GM19324 (cell line): Measurements from ENCODE around the gene PDE6B.
"Not testable (repeated sequence)": the region's sequence is repeated elsewhere in the genome, so short reads cannot be mapped to it uniquely, and the experiment has no call there.

ENCODE experiments used
- ATAC-seq: cut with Tn5 transposase; IDR thresholded peaks from one replicate; pipeline ENCODE4 v1.9.1; 2021; ENCODE audit warnings: mild to moderate bottlenecking, moderate library complexity; ENCODE audit not compliant: unreplicated experiment, low FRiP score

The PDE6B gene

DNA sequence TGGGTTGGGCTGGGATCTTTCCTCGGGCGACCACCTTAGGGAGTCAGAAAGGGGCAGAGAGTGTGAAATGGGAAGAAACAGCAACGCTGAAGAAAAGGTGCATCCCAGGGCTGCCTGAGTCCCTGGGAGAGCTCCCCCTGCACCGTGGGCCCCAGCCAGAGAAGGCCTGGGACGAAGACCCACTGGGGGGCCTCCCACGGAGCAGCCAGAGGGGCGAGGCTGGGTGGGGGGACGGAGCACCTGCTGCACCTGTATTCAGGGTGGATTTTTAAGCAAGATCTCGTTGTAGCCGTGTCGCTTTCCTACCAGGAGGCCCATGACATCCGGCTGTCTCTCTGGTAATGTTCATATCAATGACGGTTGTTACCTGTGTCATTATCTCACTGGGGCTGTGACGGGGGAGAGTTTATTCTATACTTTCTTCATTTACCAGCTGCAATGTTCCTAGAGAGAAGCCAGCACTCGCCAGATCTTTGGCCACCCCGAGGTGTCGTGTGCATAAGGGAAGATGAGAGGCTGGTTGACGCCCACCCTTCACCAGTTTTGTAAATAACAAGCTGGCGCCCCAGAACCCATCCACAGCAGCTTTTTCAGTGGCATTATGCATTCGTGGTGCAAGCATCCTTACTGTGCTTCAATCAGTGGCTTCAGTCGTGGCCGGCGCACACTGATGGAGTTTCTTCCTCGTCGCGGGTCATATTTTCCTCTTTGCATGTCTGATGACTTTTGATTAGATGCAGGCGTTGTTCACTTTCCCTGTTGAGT is 74.6 kb downstream of the PDE6B start:
- ATAC-seq, result no peak

DNA sequence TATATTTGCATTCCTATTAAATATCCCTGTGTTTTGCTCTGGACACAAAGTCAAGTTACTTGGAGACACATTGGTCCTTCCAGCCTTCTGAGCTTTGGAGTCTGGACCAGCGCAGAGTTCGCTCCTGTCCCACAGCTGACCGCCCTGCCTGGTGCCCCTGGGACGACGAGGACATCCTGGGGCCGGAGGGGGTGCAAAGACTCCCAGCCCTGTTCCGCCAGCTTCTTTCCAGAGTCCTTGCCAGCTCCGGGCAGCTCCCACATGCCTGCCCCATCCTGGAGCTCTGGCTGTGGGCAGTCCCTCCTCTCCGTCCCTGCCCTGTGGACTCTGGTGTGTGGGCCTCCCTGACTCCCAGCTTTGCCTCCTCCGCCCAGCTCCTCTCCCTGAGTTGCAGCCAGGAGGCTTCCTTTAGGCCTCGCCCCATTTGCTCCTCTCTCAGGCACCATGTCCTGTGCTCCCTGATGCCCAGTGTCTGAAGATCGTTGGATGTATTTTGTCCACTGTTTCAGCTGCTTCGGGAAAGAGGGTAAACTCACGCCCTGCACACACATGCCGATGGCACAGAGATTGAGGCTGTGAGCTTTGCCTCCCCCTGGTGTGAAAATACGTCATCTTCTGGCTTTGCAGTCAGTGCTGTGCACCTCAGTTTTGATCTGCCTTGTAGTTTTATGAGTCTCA is 75.4 kb downstream of the PDE6B start:
- ATAC-seq, result no peak

DNA sequence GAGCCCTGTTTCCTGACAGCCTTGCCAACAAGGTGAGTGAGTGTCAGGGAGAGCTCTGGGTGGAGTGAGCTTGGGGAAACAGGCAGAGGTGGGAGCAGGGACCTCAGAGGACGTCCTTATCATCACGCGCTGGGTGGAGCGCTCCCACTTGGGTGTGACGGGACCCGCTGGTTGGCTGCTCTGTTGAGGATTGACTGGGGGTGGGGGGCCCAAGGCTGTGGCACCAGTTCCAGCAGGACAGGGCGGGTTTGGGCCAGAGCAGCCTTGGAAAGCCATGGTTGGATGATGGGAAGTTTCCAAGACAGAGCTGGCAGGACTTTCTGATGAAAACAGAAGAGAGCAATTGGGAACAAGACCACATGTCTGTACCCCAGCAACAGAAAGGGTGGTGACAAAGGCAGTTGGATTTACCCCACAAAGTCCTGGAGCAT is 77.3 kb downstream of the PDE6B start:
- no peak for ATAC-seq

DNA sequence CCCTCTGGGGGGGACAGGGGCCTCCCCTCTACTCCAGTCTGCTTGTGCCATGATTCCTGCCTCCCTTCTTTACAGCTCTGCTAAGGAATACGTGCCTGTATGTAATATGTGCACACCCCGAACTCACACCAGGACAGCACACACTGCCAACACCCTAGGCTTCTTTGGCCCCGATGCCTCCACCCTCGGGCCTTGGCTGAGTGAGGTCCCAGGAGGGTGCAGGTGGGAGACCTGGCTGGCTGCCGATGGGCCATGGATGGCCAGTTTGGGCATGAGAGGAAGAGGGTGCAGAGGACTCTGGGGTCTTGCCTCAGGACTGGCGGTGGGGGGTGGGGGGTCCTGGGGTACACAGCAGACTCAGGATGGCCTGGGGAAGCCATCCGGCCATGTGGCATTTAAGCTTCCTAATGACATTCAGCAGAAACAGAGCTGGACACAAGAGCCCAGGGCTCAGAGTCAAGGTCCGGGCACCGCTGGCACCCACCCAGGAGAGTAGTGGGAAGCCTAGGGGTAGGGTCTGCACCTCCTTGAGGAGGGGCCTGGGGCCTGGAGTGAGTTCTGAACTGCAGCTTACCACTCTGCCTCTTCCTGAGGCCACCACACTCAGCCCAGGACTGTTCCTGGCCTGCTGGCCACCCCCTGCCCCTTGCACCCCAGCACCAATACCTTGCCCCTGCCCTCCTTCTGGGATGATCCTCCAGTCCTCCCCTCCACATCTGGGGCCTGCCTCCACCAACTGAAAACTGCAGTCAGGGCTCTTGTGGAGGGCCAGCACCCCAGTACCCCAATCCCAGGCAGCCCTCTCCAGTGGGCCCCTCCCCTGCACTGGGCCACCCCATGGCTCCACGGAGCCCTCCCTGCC is 78.2 kb downstream of the PDE6B start:
- no peak for ATAC-seq

DNA sequence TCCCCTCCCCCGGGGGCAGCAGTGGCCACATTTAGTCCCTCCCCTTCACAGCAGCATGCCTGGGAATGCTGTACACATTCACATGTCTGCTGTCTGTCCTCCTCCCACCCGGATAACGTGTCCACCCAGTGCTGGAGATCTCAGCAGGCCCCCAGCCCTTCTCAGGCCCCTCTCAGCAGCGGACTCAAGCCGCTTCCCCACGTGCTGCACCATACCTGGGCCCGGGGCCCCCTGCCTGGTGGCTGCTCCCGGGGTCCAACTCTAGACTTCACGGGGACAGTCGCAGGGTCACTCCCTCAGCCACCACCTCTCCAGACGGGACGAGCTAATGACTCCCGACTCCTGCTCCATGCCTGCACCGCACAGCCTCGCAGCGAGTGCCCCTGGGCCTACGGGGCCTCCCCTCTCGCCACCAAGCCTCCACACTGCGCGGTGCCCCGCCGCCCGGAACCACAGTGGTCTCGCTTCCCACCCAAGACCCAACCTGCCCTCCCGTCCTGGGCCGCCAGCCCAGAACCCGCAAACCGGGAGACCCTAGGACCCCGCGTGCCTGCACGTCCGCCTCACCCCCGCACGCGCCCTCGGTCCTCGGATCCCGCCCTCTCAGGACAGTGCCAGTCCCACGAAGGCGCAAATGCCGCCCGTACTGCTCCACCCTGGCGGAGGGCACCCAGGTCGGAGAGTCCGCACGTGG is 79.0 kb downstream of the PDE6B start:
- ATAC-seq, result no peak

DNA sequence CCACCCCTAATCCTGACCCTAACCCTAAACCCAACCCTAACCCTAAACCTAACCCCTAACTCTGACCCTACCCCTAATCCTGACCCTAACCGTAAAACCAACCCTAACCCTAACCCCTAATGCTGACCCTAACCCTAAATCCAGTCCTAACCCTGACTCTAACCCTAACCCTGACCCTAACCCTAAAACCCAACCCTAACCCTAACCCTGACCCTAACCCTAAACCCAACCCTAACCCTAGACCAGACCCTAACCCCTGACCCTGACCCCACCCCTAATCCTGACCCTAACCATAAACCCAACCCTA is 79.6 kb downstream of the PDE6B start:
- no peak for ATAC-seq

DNA sequence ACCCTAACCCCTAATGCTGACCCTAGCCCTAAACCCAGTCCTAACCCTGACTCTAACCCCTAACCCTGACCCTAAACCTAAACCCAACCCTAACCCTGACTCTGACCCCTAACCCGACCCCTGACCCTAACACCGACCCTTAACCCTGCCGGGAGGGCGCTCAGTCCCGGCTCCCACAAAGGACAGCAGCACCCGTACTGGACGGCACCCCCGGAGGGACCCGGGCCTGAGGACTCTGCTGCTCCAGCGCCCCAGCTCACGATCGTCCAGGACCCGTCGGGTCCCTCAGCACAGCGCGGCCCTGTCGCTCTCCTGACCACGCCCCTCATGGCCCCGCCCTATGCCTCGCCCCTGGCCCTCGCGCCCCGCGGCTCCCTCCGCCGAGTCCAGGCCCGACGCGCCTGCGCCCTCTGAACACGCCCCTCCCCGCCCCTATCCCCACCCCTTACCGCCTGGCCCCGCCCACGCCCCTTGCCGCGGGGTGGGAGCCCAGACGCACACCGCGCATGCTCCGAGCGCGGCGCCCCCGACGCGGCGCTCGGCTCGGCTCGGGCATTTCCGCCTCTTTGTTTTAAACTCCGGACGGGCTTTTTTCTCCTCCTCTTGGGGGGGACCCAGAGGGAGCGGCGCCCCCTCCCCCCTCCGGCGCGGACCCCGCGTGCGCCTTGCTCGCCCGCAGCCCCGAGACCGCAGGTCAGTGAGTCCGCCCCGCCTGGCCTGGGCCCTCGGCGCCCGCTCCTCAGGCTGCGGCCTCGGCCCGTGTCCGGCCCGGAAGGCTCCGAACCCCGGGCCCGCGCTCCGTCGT is 80.1 kb downstream of the PDE6B start, which contains the start of gene PCGF3:
PCGF3 (plus strand) TSS at position 555 of the 805 bp plus-strand sequence. CDS start 27,849 bp downstream, outside the sequence.
- ATAC-seq, result peak; percentile 90

DNA sequence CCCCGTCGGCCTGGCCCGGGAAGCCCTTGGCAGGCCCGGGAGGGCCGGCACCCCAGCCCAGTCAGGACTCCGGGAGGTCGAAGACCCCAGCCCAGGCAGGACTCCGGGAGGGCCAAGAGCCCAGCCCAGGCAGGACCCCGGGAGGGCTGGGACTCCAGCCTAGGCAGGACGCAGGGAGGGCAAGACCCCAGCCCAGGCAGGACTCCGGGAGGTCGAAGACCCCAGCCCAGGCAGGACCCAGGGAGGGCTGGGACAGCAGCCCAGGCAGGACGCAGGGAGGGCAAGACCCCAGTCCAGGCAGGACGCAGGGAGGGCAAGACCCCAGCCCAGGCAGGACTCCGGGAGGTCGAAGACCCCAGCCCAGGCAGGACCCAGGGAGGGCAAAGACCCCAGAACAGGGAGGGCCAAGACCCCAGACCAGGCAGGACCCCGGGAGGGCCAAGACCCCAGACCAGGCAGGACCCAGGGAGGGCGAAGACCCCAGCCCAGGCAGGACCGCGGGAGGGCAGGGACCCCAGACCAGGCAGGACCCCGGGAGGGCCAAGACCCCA is 80.8 kb downstream of the PDE6B start:
- ATAC-seq, result not testable (repeated sequence)

DNA sequence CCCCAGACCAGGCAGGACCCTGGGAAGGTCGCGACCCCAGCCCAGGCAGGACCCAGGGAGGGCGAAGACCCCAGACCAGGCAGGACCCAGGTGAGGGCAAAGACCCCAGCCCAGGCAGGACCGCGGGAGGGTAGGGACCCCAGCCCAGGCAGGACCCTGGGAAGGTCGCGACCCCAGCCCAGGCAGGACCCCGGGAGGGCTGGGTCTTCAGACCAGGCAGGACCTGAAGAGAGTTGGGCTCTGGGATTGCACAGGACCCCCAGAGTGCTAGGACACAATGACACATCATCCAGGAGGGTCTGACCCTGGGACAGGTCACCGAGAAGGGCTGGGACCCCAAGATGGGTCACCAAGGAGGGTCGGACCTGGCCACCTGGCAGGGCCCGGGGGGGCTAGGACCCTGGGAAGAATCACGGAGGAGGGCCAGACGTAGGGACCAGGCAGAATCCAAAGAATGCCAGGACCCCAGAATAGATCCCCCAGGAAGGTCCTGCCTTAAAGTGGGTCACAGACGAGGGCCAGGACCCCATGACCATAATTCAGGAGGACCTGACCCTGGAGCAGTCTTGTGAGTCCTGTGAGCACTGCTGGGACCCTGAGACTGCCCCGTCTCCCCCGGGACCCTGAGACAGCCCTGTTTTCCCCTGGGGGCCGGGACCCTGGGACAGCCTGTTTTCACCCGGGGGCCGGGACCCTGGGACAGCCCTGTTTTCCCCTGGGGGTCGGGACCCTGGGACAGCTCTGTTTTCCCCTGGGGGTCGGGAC is 81.6 kb downstream of the PDE6B start:
- no peak for ATAC-seq

DNA sequence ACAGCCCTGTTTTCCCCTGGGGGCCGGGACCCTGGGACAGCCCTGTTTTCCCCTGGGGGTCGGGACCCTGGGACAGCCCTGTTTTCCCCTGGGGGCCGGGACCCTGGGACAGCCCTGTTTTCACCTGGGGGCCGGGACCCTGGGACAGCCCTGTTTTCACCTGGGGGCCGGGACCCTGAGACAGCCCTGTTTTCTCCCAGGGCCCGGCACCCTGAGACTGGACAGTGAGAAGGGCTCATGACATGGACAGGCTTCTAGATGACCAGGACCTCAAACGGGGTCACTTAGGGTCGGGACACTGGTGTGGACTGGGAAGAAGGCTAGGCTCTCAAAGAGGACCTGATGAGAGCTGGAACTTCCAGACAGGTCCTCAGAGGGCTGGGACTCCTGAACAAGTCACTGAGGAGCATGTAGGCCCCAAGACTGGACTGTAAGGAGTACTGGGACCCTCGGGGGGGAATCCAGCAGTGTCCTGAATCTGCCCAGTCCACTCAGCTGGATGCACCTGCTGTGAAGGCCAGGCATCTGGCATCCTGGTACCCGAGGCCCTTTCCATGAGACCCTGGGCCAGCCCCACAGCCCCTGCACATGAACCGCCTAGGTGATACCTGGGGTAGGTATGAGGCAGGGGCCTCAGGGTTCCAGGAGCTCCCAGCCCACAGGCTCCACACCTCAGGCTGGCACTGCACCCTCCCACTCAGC is 82.7 kb downstream of the PDE6B start:
- ATAC-seq, result no peak

DNA sequence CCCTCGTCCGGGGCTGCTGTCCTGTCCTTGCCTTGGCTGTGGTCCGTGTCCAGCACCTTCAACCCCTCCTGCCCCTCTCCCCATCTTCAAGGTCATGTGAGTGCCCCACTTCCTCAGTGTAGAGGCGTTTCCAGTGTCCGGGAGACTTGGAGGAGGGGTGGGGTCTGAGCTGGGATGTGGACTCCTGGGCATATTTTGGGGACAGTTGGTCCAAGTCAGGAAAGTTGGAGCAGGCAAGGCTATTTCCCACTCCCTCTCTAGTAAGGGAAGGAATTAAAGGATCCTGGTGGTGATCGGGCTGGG is 83.2 kb downstream of the PDE6B start:
- ATAC-seq, result no peak

DNA sequence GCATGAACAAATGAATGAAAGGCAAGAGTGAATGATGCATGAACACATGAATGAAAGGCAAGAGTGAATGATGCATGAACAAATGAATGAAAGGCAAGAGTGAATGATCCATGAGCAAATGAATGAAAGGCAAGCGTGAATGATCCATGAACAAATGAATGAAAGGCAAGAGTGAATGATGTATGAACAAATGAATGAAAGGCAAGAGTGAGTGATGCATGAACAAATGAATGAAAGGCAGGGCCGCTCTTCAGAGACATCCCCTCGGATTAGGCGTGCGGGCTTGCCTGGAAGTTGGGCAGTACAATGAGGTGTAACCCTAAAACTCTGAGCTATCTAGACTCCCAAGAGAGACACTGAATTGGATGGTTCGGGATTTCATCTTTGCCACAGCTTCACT is 84.0 kb downstream of the PDE6B start:
- no peak for ATAC-seq

DNA sequence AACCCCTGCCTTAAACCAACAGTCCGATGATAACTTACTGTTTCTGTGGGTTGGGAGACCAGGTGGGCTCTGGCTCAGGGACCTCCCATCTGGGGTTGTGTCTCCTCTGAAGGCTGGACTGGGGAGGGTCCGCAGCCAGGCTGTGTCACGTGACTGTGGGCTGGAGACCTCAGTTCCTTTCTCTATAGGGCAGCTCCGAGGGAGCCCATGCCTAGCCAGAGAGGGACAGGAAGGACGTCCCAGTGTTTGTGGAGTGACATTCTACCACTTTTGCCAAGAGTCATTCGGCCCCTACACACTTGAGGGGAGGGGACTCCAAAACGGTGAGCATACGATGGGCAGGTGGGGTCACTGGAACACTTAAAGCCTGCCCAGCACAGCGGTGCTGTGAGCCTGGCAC is 84.7 kb downstream of the PDE6B start:
- no peak for ATAC-seq

DNA sequence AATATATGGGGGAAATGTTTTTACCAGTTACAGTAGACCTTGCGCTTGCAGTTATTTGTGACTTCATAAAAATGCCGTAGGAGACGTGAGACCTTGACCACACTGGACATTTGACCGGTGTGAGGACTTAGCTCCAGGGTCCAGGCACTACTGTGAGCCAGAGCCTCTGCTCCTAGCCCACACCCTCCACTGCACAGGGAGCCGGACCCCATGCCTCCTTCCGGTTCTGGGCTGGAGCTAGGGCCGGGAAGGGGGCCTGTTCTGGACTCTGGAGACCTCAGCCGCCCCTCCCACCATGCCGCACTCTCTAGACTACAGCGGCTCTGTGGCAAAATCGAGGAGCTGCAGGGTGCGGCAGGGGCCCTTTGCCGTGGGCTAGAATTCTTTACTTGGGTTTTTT is 85.5 kb downstream of the PDE6B start:
- no peak for ATAC-seq

DNA sequence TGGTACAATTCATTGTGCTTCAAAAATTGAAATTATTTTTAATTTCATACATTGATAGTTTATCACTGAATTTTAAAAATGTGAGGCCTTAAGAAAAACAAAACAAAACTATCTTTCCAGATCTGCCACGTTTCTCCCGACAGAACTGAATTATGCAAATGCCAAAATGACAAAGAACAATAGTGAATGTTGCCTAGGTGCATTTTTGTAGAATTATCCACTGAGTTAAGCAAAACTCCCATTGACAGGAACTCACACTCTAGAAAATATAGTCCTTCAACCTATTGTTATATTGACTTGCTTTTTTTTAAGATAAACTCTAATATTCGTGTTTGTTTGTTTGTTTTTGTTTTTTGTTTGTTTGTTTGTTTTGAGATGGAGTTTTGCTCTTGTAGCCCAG is 86.7 kb downstream of the PDE6B start:
- ATAC-seq, result no peak

DNA sequence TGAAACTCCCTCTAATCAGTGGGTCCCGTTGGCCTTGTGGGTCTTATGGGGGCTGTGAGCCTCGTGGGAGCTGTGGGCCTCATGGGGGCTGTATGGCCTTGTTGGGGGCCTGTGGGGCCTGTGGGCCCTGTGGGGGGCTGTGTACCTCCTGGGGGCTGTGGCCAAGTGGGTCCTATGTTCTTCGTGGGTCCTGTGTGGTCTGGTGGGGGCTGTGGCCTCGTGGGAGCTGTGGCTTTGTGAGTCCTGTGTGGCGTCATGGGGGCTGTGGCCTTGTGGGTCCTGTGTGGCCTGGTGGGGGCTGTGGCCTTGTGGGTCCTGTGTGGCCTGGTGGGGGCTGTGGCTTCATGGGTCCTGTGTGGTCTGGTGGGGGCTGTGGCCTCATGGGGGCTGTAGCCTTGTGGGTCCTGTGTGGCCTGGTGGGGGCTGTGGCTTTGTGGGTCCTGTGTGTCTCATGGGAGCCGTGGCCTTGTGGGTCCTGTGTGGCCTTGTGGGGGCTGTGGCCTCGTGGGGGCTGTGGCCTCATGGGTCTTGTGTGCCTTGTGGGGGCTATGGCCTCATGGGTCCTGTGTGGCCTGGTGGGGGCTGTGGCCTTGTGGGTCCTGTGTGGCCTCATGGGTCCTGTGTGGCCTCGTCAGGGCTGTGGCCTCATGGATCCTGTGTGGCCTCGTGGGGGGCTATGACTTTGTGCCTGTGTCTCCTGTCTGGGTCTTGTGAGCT is 87.7 kb downstream of the PDE6B start:
- no peak for ATAC-seq

DNA sequence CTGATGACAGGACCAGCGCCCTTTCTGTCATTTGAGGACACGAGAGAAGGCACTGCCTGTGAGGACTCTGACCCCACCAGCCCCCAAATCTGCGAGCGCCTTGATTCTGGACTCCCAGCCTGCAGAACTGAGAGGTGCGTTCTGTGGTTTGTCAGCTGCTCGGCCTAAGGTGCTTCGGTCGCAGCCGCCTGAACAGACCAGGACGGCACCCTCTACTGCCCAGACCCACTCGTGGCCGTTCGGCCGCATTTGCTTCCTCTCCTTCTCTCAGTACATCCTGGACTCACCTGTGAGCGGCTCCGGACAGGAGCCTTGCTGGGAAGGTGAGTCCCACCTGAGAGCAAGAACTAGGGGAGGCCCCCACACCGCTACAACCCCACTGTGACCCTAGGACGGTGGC is 88.7 kb downstream of the PDE6B start:
- no peak for ATAC-seq
